HL-60/S4 (cell line): ENCODE results near the gene NTSR1.

Source experiments
- in situ Hi-C: fragments of 300-500 bp; cut with MboI; formaldehyde crosslinking; loops from 2 replicates; pipeline ENCODE4 v1.14.3; 2022; ENCODE audit warnings: low sequenced_read_pairs

The NTSR1 gene

GRCh38 chr20:62723768-62724450, 15.3 kb downstream of the NTSR1 start:
- in situ Hi-C loops: no loop called here

DNA sequence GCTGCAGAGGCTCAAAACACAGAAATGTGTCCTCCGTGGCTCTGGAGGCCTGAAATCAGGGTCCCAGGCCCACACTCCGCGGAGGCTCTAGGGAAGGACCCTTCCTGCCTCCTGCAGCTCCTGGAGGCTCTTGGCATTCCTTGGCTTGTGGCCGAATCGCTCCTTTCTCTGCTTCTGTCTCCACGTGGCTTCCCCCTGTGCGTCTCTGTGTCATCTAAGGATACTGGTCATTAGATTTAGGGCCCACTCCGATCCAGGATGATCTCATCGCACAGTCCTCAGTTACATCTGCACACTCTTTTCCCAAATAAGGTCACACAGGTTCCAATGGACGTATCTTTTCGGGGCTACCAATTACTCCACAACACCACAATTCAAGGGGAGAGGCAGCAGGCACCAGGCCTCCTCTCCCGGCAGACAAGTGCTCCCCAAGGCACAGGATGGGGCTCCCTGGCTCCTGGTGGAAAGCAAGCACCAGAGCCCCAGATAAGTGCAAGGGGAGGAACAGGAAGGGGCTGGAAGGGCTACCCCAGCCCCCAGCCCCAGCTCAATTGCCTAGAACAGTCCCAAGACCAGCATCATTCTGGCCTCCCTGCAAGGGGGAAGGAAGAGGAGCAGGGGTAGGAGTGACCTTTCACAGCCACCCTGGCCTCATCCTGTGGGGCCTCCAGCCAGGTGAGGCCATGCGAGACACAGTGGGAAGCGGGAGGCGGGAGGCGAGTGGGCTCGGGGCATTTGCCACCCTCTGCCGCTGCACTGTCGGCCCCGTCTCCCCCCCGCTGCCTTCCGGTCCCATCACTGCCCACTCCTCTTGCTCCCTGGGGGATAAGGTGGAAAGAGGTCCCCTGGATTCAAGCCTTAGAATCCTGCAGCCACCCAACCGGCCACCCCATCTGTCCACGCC, 16.3 kb downstream of the NTSR1 start:
- in situ Hi-C loops: no loop called here

GRCh38 chr20:62725596-62726268, 17.1 kb downstream of the NTSR1 start:
- in situ Hi-C loops: no loop called here

GRCh38 chr20:62726276-62726675, 17.6 kb downstream of the NTSR1 start:
- in situ Hi-C loops: no loop called here

GRCh38 chr20:62726716-62727583, 18.3 kb downstream of the NTSR1 start:
- in situ Hi-C loops: no loop called here

DNA sequence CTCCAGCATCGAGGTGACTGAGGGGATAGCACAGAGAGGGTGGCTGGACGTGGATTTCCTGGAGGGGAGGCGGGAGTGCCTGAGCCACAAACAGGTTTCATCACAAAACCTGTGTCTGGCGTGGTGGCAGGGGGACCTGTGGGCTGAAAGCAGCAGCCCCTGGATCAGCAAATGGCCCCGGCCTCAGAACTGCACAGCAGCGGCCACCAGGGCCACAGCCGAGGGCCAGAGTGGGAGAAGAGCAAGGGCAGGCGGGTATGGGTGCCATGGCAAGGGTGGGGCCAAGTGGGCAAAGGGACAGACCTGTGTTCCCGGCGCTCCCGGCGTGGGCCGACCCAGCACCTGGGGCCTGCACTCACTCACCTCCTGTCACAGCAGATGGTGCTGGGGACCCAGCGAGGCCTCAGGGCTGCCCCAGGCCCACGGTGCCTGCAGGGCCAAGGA, 19.0 kb downstream of the NTSR1 start:
- in situ Hi-C loops: no loop called here

- in situ Hi-C loops: no loop called here
These were observed 19.6 kb downstream of the NTSR1 start for GRCh38 chr20:62728028-62728780.

DNA sequence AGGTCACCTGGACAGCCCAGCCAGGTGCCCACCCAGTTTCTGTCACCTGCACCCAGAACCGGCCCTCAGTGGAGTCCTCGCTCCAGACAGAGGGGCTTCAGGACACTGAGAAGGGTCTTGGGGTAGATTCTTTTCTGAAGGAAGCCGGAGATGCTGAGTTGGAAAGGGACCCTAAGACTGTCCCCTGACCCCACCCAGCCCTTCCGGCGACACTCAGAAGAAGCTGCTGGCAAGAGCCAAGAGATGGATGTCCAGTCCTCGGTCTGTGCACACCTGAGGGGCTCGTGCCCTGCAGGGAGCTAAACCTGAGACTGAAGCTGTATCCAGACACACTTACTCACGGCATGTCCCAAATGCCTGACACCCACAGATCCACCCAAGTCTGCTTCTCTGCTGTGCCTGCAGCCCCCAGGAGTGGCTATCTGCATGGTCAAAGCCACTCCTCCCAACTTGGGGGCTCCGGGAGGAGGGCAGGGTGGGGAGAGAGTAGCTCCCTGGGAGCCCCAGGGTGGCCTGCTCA, 20.2 kb downstream of the NTSR1 start:
- in situ Hi-C loops: no loop called here

DNA sequence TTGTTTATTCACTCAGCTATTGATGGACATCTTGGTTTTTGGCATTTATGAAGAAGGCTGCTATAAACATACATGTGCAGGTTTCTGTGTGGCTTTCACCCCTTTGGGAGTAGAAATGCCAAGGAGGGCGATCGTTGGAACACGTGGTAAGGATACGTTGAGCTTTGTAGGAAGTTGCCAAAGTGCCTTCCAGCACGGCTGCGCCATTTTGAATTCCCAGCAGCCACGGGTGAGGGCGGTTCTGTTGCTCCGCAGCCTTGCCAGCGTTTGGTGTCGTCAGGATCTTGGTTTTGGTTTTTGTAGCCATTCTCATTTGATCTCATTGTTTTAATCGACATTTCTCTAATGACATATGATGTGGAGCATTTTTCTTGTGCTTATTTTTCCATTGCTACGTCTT, 21.8 kb downstream of the NTSR1 start:
- in situ Hi-C loops: no loop called here

- in situ Hi-C loops: no loop called here
These were observed 23.6 kb downstream of the NTSR1 start for GRCh38 chr20:62732031-62732760.

DNA sequence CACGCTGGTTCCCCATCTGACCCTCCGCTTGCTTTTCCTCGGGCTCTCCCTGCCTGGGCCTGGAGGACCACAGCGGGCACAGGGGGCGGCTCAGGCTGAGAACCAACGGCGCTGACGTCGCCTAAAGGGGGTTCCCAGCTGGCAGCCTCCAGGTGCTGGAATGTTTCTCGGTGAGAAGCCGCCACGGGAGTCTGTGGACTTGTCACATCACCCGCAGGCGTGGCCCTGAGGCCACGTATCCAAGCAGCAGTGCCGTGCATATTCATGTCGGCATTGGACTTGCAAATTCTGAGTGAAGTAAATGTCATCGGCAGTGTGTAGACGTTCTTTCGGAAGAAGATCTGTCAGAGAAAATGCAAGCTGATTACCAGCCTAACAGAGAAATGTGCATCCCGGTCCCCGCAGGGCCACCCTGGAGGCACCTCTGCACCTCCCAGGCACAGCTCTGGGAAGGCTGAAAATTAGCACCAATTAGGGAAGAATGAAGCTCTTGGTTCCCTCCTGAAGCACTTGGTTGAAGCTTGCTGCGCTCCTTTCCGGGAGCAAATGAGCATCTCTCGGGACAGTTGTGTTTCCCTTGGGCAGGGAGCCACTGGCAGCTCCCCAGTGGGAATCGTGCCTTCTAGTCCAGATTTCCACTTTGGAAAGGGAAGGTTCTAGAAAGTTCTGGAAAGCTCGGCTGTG, 24.3 kb downstream of the NTSR1 start:
- in situ Hi-C loops: no loop called here

- in situ Hi-C loops: no loop called here
These were observed 24.8 kb downstream of the NTSR1 start for GRCh38 chr20:62733526-62733842.

- in situ Hi-C loops: no loop called here
These were observed 25.3 kb downstream of the NTSR1 start for GRCh38 chr20:62733891-62734290.

DNA sequence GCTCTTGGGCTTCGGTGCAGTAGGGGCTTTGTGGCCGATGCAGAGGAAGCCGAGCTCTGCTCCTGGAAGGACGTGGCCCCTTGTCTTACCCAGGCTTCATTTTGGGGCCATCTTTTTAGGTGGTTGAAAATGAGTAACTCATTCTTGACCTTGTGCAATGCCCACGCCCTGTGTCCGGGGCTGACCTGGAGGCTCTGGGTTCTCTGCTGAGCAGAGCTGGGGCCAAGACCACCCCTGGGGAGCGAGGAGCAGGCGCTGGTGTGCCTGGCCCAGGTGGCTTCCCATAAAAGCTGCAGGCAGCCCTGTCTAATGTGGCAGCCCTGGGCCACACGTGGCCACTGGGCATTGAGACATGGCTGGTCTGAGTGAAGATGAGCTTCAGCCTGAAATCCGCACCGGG, 25.7 kb downstream of the NTSR1 start:
- in situ Hi-C loops: no loop called here

- in situ Hi-C loops: no loop called here
These were observed 26.2 kb downstream of the NTSR1 start for GRCh38 chr20:62734881-62735280.

DNA sequence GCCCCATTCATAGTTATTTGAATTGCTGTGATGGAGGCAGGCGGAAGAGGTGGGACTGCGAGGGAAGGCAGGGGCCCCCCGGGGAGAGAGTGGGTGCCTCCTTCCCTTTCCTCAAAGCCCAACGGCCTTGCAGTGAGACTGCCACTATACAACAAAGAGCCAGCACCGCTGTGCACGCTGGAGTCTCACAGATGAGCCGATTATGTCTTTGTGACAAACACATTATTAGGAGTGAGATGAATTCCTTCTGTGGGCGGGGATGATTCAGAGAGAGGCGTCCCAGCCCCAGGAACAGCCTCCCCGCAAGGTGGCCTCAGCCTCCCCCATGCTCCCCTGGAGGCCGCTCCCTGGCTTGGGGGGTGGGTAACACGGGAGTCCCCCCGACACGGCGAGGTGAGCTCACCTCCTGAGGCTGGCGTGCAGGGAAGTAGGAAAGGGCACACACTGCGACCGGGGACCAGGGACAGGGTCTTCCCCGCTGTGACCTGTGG, 26.7 kb downstream of the NTSR1 start:
- in situ Hi-C loops: no loop called here

- in situ Hi-C loops: no loop called here
These were observed 27.4 kb downstream of the NTSR1 start for GRCh38 chr20:62736026-62736406.

GRCh38 chr20:62736407-62737071, 27.9 kb downstream of the NTSR1 start:
- in situ Hi-C loops: no loop called here
